Activated T-cell treated with anti-CD3 and anti-CD28 coated beads, Interleukin-2, amount 50 U/mL, for 24 hours (primary cell): Measurements from ENCODE around the gene BAZ1B.
A peak's percentile ranks its signal among the peaks of the same experiment; 100 is the strongest.
"Not testable (repeated sequence)": the region's sequence is repeated elsewhere in the genome, so short reads cannot be mapped to it uniquely, and the experiment has no call there.

Experiments
- DNase-seq: peaks from one replicate; pipeline ENCODE4 v3.0.0-alpha.2; 2020
- H3K27ac Mint-ChIP-seq: 2 replicates; pipeline ENCODE4 v1.8.0; 2020; ENCODE audit warnings: mild to moderate bottlenecking, mixed read lengths
- H3K27me3 Mint-ChIP-seq: 2 replicates; pipeline ENCODE4 v1.8.0; 2020; ENCODE audit warnings: mixed read lengths
- H3K36me3 Mint-ChIP-seq: 2 replicates; pipeline ENCODE4 v1.8.0; 2020; ENCODE audit warnings: low read depth, mixed read lengths
- H3K4me1 Mint-ChIP-seq: 2 replicates; pipeline ENCODE4 v1.8.0; 2020; ENCODE audit warnings: low read depth, mixed read lengths
- H3K4me3 Mint-ChIP-seq: 2 replicates; pipeline ENCODE4 v1.8.0; 2020; ENCODE audit warnings: mild to moderate bottlenecking, moderate library complexity, mixed read lengths
- H3K9me3 Mint-ChIP-seq: 2 replicates; pipeline ENCODE4 v1.8.0; 2020; ENCODE audit warnings: mixed read lengths

BAZ1B gene

DNA sequence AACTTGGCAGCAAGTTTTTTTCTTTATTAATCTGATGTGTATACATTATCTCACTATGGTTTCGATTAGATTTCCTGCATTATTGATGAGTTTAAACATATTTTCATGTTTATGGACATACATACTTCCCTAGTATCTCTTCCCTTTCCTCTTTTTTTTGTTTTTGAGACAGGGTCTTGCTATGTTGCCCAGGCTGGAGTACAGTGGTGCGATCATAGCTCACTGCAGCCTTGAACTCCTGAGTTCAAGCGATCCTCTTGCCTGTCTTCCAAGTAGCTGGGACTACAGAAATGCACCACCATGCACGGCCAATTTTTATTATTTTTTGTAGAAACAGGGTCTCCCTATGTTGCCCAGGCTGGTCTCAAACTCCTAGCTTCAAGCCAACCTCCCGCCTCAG lies 18.9 kb downstream of the BAZ1B start:
- no peaks in the 10 kb centered on the region for H3K9me3 Mint-ChIP-seq
- peaks cover under 1% of the 10 kb centered on the region for H3K4me1 Mint-ChIP-seq
- H3K4me3 Mint-ChIP-seq = no peak overlapping the region
- DNase-seq = no peak
- H3K27me3 Mint-ChIP-seq = no peaks in the 10 kb centered on the region
- peaks cover 93% of the 10 kb centered on the region for H3K36me3 Mint-ChIP-seq
- H3K27ac Mint-ChIP-seq = no peak overlapping the region

DNA sequence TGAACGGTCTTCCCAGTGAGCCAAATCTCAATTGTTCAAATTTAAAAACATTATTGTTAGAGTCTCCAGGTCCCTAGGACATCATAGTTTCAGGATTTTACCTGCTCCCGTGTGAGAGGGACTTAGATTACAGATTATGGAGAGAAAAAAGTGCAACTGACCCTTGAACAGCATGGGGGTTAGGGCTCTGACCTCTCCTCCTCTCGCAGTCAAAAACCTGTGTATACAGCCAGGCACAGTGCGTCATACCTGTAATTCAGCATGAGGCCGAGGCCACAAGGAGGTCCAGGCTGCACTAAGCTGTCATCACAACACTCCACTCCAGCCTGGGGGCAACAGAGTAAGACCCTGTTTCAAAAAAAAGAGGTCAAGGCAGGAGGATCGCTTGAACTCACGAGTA lies 25.5 kb downstream of the BAZ1B start:
- no peak overlapping the region for H3K4me3 Mint-ChIP-seq
- H3K9me3 Mint-ChIP-seq = no peaks in the 10 kb centered on the region
- H3K36me3 Mint-ChIP-seq = peaks cover 95% of the 10 kb centered on the region
- H3K27me3 Mint-ChIP-seq = no peaks in the 10 kb centered on the region
- H3K4me1 Mint-ChIP-seq = peaks cover 4% of the 10 kb centered on the region
- no peak for DNase-seq
- H3K27ac Mint-ChIP-seq = peak overlapping the region; percentile 40

GRCh38 chr7:73495507-73495906 lies 26.6 kb downstream of the BAZ1B start:
- not testable (repeated sequence) for H3K4me3 Mint-ChIP-seq, DNase-seq, H3K4me1 Mint-ChIP-seq, H3K27ac Mint-ChIP-seq, H3K9me3 Mint-ChIP-seq, H3K27me3 Mint-ChIP-seq
- peaks cover 93% of the 10 kb centered on the region for H3K36me3 Mint-ChIP-seq

DNA sequence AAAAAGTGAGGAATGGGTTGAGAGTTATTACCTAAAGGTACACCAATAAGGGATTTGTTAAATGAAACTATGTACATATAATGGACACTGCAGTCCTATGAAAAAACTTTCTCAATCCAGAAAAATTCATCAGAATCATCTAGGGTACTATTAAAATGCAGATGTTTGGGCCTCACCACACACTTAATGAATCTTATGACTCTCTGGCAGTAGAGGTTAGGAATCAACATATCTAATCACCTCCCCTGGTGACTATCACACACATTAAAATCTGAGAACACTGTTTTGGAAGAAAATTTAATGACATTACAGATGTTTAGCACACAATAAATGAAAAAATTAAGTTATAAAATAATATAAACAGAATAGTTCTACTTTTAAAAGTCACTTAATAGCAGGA lies 32.1 kb downstream of the BAZ1B start:
- H3K4me3 Mint-ChIP-seq = no peak overlapping the region
- H3K9me3 Mint-ChIP-seq = no peaks in the 10 kb centered on the region
- H3K36me3 Mint-ChIP-seq = peaks cover 93% of the 10 kb centered on the region
- no peak overlapping the region for H3K27ac Mint-ChIP-seq
- no peak for DNase-seq
- H3K27me3 Mint-ChIP-seq = no peaks in the 10 kb centered on the region
- peaks cover 16% of the 10 kb centered on the region for H3K4me1 Mint-ChIP-seq

DNA sequence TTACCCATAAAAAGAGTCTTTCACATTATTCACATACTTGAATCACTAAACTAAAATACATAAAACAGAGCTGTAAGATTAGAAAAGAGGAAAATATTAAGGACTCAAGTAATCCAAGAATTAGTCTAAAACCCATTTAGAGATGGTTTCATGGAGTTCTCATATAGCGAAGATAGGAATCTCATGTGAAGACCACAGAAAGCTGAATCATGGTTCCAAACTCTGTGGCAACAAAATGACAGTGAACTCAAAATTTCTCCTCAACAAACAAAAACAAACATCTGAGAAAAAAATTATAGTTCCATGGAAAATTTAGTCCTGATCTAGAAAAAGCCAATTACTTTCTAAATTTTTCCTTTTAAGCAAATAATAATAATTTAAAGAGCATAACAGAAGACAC lies 34.6 kb downstream of the BAZ1B start:
- H3K4me3 Mint-ChIP-seq = no peak overlapping the region
- H3K4me1 Mint-ChIP-seq = peaks cover 19% of the 10 kb centered on the region
- H3K27me3 Mint-ChIP-seq = no peaks in the 10 kb centered on the region
- H3K36me3 Mint-ChIP-seq = peaks cover 92% of the 10 kb centered on the region
- peak overlapping the region; percentile 44 for H3K27ac Mint-ChIP-seq
- no peaks in the 10 kb centered on the region for H3K9me3 Mint-ChIP-seq
- no peak for DNase-seq

GRCh38 chr7:73483171-73483570 lies 38.9 kb downstream of the BAZ1B start:
- H3K27ac Mint-ChIP-seq = peak overlapping the region; percentile 37
- H3K9me3 Mint-ChIP-seq = no peaks in the 10 kb centered on the region
- no peak for DNase-seq
- H3K27me3 Mint-ChIP-seq = no peaks in the 10 kb centered on the region
- no peak overlapping the region for H3K4me3 Mint-ChIP-seq
- peaks cover 32% of the 10 kb centered on the region for H3K4me1 Mint-ChIP-seq
- peaks cover 90% of the 10 kb centered on the region for H3K36me3 Mint-ChIP-seq

- Mint-ChIP-seq H3K36me3 (peaks cover 90% of the 10 kb centered on the region), H3K9me3 (no peaks in the 10 kb centered on the region), H3K27ac (no peak overlapping the region), H3K27me3 (no peaks in the 10 kb centered on the region), H3K4me1 (peaks cover 32% of the 10 kb centered on the region), H3K4me3 (no peak overlapping the region)
- DNase-seq = no peak
Measured at GRCh38 chr7:73482746-73483145, 39.3 kb downstream of the BAZ1B start.

- Mint-ChIP-seq H3K4me1 (peaks cover 32% of the 10 kb centered on the region), H3K36me3 (peaks cover 90% of the 10 kb centered on the region)
- not testable (repeated sequence) for DNase-seq, H3K9me3 Mint-ChIP-seq, H3K27me3 Mint-ChIP-seq, H3K27ac Mint-ChIP-seq, H3K4me3 Mint-ChIP-seq
Measured at GRCh38 chr7:73481521-73481920, 40.6 kb downstream of the BAZ1B start.

DNA sequence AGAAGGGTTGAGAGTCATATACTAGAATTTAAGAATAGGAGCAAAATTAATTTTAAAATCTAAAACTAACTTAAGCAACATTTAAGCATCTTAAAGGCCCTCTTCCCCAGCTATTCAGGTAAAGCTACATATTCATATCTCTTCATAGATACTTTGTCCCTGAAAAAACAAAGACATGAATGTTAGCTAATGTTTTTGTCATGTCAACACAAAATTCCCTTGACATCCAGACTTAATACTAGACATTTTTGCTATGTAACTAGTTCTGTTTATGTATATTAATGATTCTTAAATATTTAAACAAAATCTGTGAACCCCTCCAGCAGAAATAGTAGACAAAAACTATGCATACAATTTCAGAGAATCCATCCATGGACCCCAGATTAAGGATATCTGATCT lies 43.5 kb downstream of the BAZ1B start:
- no peaks in the 10 kb centered on the region for H3K9me3 Mint-ChIP-seq
- DNase-seq = no peak
- peak overlapping the region; percentile 47 for H3K27ac Mint-ChIP-seq
- H3K36me3 Mint-ChIP-seq = peaks cover 91% of the 10 kb centered on the region
- H3K4me3 Mint-ChIP-seq = no peak overlapping the region
- peaks cover 44% of the 10 kb centered on the region for H3K4me1 Mint-ChIP-seq
- no peaks in the 10 kb centered on the region for H3K27me3 Mint-ChIP-seq

- Mint-ChIP-seq H3K4me1 (peaks cover 41% of the 10 kb centered on the region), H3K27me3 (no peaks in the 10 kb centered on the region), H3K4me3 (no peak overlapping the region), H3K27ac (no peak overlapping the region), H3K9me3 (no peaks in the 10 kb centered on the region), H3K36me3 (peaks cover 85% of the 10 kb centered on the region)
- DNase-seq = no peak
Measured at GRCh38 chr7:73477376-73477775, 44.7 kb downstream of the BAZ1B start.

DNA sequence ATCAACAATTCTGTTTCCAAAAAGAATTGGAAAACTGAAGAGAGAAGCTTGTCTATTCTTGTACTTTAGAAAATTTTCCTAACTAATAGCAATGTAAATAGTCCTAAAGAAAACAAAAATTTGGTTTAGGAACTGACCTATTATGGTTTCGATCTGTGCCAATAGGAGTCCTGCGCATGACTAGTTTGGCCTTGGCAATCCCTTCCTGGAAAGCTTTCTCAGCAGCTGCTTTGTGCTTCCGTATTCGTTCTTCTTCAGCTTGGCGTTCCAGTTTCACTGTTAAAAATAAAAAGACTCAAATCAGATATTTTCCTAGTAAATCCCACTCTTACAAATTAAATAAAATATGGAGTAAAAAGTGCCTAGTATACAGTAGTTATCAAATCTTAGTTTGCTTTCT lies 51.9 kb downstream of the BAZ1B start:
- peaks cover 91% of the 10 kb centered on the region for H3K36me3 Mint-ChIP-seq
- no peak for DNase-seq
- H3K4me3 Mint-ChIP-seq = no peak overlapping the region
- peaks cover 9% of the 10 kb centered on the region for H3K4me1 Mint-ChIP-seq
- no peak overlapping the region for H3K27ac Mint-ChIP-seq
- no peaks in the 10 kb centered on the region for H3K9me3 Mint-ChIP-seq
- no peaks in the 10 kb centered on the region for H3K27me3 Mint-ChIP-seq

- not testable (repeated sequence) for DNase-seq, H3K27me3 Mint-ChIP-seq, H3K9me3 Mint-ChIP-seq, H3K4me1 Mint-ChIP-seq, H3K27ac Mint-ChIP-seq, H3K4me3 Mint-ChIP-seq
- H3K36me3 Mint-ChIP-seq = peaks cover 98% of the 10 kb centered on the region
Measured at GRCh38 chr7:73467046-73467445, 55.0 kb downstream of the BAZ1B start.

DNA sequence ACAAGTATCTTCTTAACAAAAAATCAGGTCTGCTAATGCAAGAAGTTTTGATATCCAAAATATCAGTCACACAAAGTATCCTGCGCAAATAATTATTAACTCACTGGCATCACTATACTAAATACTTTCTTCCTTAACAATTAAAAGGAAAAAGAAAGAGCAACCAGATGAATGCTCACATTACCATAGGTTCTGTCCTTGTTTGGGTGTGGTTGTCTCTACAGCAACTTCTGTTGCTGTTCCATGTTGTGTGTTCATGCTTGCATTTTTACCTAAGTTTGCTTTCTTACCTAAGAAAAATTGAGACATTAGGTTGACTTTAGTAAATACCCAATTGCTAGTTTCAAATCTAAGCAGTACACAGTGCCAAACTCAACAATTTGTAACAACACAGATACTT lies 56.0 kb downstream of the BAZ1B start:
- no peak for DNase-seq
- H3K27me3 Mint-ChIP-seq = no peaks in the 10 kb centered on the region
- H3K4me3 Mint-ChIP-seq = no peak overlapping the region
- peaks cover 97% of the 10 kb centered on the region for H3K36me3 Mint-ChIP-seq
- no peak overlapping the region for H3K27ac Mint-ChIP-seq
- no peaks in the 10 kb centered on the region for H3K4me1 Mint-ChIP-seq
- no peaks in the 10 kb centered on the region for H3K9me3 Mint-ChIP-seq

DNA sequence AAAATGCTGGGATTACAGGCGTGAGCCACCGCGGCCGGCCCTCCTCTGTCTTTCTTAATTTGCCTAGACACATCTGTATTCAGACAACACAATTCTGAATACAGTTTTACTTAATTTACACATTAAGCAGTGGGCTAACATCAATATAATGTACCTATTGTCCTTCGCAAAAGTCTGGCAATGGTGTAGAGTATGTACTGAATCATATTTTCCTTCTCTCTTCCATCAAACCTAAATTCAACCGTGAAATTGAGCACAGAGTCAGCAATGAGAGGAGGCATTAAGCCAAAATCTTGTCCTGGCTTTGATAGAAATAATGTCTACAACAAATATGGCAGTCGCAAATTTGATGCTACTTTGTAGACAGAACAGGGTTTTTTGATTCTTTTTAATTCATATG lies 58.1 kb downstream of the BAZ1B start:
- peaks cover 96% of the 10 kb centered on the region for H3K36me3 Mint-ChIP-seq
- no peaks in the 10 kb centered on the region for H3K9me3 Mint-ChIP-seq
- H3K4me1 Mint-ChIP-seq = no peaks in the 10 kb centered on the region
- H3K27ac Mint-ChIP-seq = peak overlapping the region; percentile 18
- H3K27me3 Mint-ChIP-seq = no peaks in the 10 kb centered on the region
- no peak overlapping the region for H3K4me3 Mint-ChIP-seq
- no peak for DNase-seq

GRCh38 chr7:73463260-73463659 lies 58.8 kb downstream of the BAZ1B start:
- peaks cover 97% of the 10 kb centered on the region for H3K36me3 Mint-ChIP-seq
- H3K9me3 Mint-ChIP-seq = no peaks in the 10 kb centered on the region
- H3K27me3 Mint-ChIP-seq = no peaks in the 10 kb centered on the region
- no peak for DNase-seq
- H3K27ac Mint-ChIP-seq = peak overlapping the region; percentile 65
- no peak overlapping the region for H3K4me3 Mint-ChIP-seq
- H3K4me1 Mint-ChIP-seq = no peaks in the 10 kb centered on the region

GRCh38 chr7:73461782-73462285 lies 60.3 kb downstream of the BAZ1B start:
- no peak for DNase-seq
- H3K9me3 Mint-ChIP-seq = no peaks in the 10 kb centered on the region
- H3K4me3 Mint-ChIP-seq = no peak overlapping the region
- H3K36me3 Mint-ChIP-seq = peaks cover 97% of the 10 kb centered on the region
- H3K4me1 Mint-ChIP-seq = no peaks in the 10 kb centered on the region
- no peak overlapping the region for H3K27ac Mint-ChIP-seq
- H3K27me3 Mint-ChIP-seq = no peaks in the 10 kb centered on the region
